ENCODE measurements around the gene PEPD.

The PEPD gene

DNA sequence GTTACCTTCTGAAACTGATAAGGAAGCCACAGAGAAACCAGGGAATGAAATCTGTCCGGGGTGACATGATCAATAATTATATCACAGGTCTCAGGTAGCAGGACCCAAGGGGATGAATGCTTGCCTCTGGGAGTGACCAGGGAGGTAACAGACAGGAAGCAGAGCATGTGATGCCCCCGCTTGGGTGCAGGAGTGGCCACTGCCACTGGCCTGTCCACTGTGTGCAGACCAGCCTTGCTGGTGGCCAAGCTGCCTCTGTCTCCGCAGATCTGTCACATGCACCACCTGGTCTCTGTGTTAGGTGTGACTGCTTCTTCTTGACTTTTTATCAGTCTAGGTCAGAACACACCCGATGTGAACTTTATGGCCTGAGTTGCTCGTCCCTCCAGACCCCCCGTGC, 71.8 kb downstream of the PEPD start:
- H3K27ac ChIP-seq: no peak overlapping the region
- TF ChIP-seq, protein P1, sequence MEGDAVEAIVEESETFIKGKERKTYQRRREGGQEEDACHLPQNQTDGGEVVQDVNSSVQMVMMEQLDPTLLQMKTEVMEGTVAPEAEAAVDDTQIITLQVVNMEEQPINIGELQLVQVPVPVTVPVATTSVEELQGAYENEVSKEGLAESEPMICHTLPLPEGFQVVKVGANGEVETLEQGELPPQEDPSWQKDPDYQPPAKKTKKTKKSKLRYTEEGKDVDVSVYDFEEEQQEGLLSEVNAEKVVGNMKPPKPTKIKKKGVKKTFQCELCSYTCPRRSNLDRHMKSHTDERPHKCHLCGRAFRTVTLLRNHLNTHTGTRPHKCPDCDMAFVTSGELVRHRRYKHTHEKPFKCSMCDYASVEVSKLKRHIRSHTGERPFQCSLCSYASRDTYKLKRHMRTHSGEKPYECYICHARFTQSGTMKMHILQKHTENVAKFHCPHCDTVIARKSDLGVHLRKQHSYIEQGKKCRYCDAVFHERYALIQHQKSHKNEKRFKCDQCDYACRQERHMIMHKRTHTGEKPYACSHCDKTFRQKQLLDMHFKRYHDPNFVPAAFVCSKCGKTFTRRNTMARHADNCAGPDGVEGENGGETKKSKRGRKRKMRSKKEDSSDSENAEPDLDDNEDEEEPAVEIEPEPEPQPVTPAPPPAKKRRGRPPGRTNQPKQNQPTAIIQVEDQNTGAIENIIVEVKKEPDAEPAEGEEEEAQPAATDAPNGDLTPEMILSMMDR (conservative IDR thresholded peaks at IDR 0.05): no peak

DNA sequence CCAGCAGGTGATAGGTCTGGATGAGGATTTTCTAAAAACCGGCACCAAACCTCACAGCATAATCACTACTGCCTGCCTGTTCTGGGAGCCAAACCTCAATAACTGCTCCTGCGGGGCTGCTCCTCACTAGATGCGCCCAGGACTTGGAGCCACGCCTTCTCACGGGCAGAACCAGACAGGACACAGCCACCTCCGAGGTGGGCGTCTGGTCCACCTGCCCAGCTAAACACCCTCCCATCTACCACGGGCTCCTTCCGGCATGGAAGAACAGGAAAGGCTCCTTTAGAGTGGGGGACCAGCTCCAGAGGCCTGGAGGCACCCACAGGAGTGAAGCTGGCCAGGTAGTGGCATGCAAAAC, 73.5 kb downstream of the PEPD start:
- TF ChIP-seq, protein P1 (conservative IDR thresholded peaks at IDR 0.05): no peak
- H3K27ac ChIP-seq: no peak overlapping the region

DNA sequence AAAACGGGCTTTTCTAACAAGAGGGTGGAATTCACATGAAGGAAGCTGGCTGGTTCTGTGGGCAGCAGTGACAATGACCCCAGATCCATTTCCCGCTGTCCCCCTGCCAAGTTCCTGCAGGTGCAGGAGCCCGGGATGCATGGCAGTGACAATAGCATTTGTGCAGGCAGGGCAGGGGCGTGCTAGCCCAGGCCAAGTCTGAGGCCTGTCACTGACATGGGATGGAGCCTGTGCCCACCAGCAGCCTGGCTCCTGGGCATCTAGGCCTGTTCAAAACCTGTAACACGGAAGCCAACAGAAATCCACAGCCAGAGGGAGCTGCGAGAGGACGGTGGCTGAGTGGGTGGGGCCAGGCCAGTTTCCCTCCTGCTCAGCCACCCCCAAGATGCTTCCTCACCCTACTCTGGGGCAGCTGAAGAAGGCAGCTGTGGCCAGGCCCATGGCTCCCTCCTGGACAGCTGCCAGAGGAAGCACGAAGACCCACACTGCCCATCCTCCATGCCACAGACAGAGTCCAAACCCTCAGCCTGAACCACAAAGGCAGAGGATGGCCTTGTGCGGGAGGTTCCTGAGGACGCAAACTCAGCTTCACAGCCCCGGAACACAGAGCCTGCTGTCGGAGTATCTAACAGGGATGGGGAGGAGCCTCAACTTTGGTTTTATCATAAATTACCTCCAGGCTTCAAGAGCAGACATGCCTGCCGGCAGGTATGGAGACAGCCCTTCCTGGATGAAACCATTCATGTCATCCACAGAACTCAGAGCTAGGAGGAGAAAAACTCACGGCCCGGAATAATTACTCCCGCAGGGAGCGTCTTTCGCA, 74.0 kb downstream of the PEPD start:
- no peak overlapping the region for H3K27ac ChIP-seq
- TF ChIP-seq, protein P1 (conservative IDR thresholded peaks at IDR 0.05): no peak

DNA sequence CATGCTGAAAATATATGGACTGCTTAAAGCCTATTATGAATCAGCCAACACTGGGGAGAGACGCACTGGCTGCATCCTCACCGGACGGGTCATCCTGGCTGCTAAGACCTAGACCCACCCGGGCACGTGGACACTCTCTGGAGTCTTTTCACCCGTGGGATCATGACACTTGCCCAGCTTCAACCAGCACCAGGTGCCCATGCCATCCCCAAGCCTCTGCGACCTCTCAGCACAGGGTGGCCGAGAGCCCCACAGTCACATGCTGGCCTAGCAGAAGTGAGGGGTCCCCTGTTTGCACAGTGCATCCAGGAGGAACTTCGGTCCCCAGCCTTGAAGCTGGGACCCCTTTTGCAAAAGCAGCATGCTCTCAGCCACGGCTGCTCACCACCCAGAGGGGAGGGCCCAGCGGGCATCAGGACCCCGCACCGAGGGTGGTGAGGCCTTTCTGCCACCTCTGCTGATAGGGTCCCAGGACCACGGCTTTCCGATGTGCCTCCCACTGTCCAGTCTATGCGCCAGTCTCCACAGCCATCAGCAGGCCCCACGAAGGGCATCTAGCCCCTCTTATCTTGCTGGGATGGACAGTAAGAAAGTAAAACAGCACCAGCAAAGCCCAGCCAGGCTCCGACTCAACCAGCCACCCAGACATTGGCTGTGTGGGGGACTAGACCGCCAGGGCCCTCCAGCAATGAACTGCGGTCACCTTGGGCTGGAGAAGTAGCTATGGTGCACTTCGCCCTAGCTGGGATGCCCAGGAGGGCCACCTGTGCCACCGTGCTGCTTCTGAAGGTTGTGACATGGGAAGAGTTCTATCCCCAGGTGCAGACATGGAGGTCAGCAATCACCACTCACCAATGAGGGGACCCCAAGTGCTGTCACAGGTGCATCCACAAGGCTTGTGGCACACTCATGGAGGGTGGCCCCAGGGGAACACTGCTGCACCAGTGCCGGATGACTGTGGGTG, 75.0 kb downstream of the PEPD start:
- H3K27ac ChIP-seq: no peak overlapping the region
- TF ChIP-seq, protein P1 (conservative IDR thresholded peaks at IDR 0.05): no peak

DNA sequence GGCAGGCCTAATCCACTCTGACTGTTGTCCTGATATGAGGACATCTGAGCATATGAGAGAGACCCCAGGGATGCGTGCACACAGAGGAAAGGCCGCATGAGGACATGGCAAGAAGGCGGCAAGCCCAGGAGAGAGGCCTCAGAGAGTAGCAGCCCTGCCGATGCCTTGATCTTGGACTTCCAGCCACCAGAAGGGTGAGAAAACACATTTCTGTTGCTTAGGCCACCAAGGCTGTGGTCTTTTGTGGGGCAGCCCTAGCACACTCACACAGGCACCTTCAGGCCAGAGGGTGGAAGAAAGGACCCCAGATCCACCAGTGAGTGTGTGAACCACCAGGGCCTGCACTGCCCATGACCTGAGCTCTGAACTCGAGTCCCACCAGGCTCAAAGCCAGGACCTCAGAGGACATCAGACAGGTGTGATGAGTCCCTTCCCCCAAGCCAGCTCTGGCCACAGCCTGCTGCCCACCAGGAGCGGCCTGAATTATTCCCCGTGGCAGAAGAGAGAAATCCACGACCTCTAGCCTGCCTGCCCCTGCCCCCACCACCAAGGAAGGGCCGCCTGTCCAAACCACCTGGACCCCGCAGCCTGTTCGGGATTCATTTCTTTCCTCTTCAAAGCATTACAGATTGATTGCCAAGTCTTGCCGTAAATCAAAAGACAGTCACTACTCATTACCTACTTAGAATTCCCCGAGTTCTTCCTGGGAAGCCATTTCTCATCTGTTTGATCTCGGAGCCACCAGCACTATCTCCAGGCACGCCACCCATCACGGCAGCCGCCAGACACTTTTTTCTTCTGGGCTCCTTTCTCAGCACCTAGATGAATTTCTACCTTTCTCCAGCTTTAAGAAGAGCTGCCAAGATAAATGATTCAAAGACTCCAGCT, 75.9 kb downstream of the PEPD start:
- H3K27ac ChIP-seq: no peak overlapping the region
- TF ChIP-seq, protein P1 (conservative IDR thresholded peaks at IDR 0.05): no peak

DNA sequence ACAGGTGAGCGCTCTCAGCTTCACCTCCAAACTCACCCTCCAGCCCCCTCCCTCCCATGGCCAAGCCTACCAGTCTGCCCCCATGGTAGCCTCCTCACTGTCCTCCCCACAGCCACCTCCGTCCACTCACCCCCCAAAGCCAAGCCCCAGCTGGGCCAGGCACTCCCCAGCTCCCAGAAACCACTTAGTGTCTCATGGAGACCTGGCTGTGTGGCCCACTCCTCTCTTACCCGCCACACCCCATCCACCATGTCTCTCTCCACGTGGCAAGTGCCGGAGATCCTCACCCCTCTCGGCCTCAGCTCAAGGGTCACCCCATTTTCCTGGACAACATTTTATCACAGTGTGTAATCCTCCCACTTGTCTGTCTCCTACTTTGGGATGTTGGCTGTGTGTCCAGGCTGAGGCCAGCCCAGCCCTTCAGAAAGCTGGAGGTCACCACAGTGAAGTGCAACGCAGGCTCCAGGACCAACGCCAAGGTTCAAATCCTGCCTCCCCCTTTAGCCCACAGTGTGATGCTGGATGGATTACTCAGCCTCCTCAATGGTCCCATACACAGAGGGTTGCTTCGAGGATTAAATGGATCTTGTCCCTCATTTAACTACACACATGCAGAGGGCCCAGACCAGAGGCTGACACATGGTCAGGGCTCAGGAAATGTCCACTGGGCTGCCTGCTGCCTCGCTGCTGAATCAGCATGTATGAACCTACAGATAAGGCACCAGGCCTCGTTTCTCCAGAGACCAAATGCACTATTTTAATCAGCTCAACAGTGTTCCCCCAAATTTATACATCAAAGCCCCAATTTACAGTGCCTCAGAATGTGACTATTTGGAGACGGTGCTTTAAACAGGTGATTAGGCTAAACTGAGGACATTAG, 76.8 kb downstream of the PEPD start:
- no peak overlapping the region for H3K27ac ChIP-seq
- TF ChIP-seq, protein P1 (conservative IDR thresholded peaks at IDR 0.05): no peak
